WERI-Rb-1 (cell line): ENCODE measurements around the gene NRXN2.

ENCODE experiments used
- DNase-seq: peaks from one replicate; pipeline ENCODE4 v3.0.0-alpha.2; 2020
- H3K27ac ChIP-seq: fragments of 250-450 bp; sonication (Bioruptor Pico); 2 replicates; pipeline ENCODE4 v1.5.1; 2020; ENCODE audit warnings: mild to moderate bottlenecking, moderate library complexity
- H3K27me3 ChIP-seq: fragments of 250-450 bp; sonication (Bioruptor Pico); 2 replicates; pipeline ENCODE4 v1.5.1; 2021; ENCODE audit warnings: mild to moderate bottlenecking, low read depth, moderate library complexity; ENCODE audit not compliant: insufficient read depth, severe bottlenecking
- H3K36me3 ChIP-seq: fragments of 250-450 bp; sonication (Bioruptor Pico); 2 replicates; pipeline ENCODE4 v1.5.1; 2020; ENCODE audit warnings: mild to moderate bottlenecking, moderate library complexity
- H3K4me3 ChIP-seq: 2 replicates; pipeline ENCODE4 v1.5.1; 2011; ENCODE audit warnings: low read depth, mild to moderate bottlenecking, control low read depth, low read length
- H3K9me3 ChIP-seq: fragments of 250-450 bp; sonication (Bioruptor Pico); 2 replicates; pipeline ENCODE4 v1.5.1; 2021; ENCODE audit warnings: mild to moderate bottlenecking, moderate library complexity; ENCODE audit not compliant: severe bottlenecking
- TF ChIP-seq, protein P1 (sequence below): IDR thresholded peaks from 2 replicates; pipeline ENCODE4 v1.5.1; 2011; ENCODE audit warnings: low read depth, mild to moderate bottlenecking, control low read depth, inconsistent platforms, low read length

Gene NRXN2

DNA sequence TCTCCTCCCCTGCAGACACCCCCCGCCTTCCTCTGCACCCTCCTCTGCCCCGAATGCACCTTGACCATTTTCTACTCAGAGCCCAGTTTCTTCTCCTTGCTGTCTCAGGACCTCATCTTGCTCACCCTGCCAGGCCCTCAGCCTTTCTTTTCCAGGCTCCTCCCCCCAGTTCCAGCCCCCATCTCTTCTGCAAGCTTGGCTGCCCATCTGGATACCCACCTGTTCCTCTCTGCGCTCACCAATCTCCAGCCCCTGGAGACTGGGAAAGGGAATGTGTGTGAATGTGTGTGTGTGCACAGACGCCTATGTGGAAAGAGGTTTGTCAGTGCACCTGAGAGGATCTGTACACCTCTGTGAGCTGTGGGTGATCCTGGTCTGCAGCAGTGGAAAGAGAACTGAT is 95.6 kb downstream of the NRXN2 start:
- Histone ChIP-seq H3K4me3 (no peak overlapping the region), H3K27ac (peak overlapping the region; percentile 83), H3K9me3 (no peaks in the 10 kb centered on the region), H3K27me3 (no peaks in the 10 kb centered on the region), H3K36me3 (peaks cover 31% of the 10 kb centered on the region)
- peak; percentile 83 for DNase-seq
- TF ChIP-seq, protein P1, sequence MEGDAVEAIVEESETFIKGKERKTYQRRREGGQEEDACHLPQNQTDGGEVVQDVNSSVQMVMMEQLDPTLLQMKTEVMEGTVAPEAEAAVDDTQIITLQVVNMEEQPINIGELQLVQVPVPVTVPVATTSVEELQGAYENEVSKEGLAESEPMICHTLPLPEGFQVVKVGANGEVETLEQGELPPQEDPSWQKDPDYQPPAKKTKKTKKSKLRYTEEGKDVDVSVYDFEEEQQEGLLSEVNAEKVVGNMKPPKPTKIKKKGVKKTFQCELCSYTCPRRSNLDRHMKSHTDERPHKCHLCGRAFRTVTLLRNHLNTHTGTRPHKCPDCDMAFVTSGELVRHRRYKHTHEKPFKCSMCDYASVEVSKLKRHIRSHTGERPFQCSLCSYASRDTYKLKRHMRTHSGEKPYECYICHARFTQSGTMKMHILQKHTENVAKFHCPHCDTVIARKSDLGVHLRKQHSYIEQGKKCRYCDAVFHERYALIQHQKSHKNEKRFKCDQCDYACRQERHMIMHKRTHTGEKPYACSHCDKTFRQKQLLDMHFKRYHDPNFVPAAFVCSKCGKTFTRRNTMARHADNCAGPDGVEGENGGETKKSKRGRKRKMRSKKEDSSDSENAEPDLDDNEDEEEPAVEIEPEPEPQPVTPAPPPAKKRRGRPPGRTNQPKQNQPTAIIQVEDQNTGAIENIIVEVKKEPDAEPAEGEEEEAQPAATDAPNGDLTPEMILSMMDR: no peak

GRCh38 chr11:64626637-64627036 is 96.4 kb downstream of the NRXN2 start:
- peaks cover 35% of the 10 kb centered on the region for H3K36me3 ChIP-seq

DNA sequence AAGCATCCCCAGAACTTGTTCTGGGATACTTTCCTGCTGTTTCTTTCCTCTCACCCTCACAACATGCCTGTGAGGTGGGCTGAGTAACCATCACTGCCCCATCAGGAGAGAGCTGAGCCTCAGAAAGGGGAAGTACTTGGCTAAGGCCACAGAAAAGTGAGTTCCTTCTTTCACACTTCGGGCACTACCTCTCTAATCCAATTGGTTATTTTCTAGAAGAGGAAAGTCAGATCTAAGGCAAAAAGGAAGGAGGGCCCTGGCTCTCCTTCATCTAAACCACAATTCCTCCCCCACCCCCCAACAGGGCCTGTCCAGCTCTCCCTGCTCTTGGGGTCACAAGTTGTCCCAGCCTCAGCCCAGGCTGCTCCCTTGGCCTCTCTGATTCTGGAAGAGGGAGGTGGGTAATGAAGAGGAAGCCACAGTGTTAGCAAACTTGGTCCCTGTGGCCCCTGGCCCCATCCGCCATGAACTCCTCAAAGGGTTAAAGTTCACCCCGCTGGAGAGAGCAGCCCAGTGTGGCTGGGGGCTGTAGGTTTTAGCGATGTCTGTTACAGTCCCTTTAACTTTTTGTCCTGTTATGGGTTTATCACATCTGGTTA is 98.0 kb downstream of the NRXN2 start:
- H3K27me3 ChIP-seq: no peaks in the 10 kb centered on the region

More at GRCh38 chr11:64626637-64627036, 96.4 kb downstream of the NRXN2 start:
- H3K9me3 ChIP-seq: no peaks in the 10 kb centered on the region
- peak overlapping the region; percentile 83 for H3K27ac ChIP-seq
- DNase-seq: no peak
- no peaks in the 10 kb centered on the region for H3K27me3 ChIP-seq
- H3K4me3 ChIP-seq: no peak overlapping the region
- TF ChIP-seq, protein P1: no peak

DNA sequence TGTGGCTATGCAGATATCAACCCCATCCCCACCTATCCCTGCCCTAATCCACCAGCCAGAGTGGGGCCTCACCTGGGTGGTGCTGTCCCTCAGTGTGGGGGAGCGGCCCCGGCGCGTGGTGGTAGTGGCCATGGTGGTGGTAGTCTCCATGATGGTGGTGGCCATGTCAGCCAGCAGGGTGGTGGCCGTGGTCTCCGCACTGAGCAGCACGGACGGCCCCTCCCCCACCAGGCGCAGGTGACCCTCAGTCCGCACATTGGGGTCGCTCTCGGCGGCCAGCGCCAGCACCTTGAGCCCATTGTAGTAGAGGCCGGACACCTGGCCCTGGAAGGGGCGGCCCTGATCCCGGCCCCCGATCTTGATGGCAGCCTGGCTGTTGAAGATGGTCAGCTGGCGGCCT is 100.3 kb downstream of the NRXN2 start:
- no peaks in the 10 kb centered on the region for H3K27me3 ChIP-seq
- H3K36me3 ChIP-seq: peaks cover 21% of the 10 kb centered on the region
- no peak overlapping the region for H3K4me3 ChIP-seq
- no peak overlapping the region for H3K27ac ChIP-seq
- no peak for DNase-seq
- TF ChIP-seq, protein P1: no peak
- H3K9me3 ChIP-seq: no peaks in the 10 kb centered on the region

More for the DNA sequence above, 98.0 kb downstream of the NRXN2 start:
- peaks cover 30% of the 10 kb centered on the region for H3K36me3 ChIP-seq
- H3K27ac ChIP-seq: no peak overlapping the region
- H3K4me3 ChIP-seq: no peak overlapping the region
- no peaks in the 10 kb centered on the region for H3K9me3 ChIP-seq
- TF ChIP-seq, protein P1: no peak
- no peak for DNase-seq

- DNase-seq: no peak
- TF ChIP-seq, protein P1: no peak
- no peaks in the 10 kb centered on the region for H3K27me3 ChIP-seq
- no peak overlapping the region for H3K27ac ChIP-seq
- H3K36me3 ChIP-seq: peaks cover 21% of the 10 kb centered on the region
- H3K9me3 ChIP-seq: no peaks in the 10 kb centered on the region
- H3K4me3 ChIP-seq: no peak overlapping the region
Measured at GRCh38 chr11:64621283-64622019, 101.5 kb downstream of the NRXN2 start.
